Activated CD4-positive, CD25-positive, alpha-beta regulatory T cell (primary cell): ENCODE data around the gene FRMD4A.

Source experiments
- DNase-seq, 4 experiments: peaks; one replicate each; lab custom pipeline; 2025; lab: John Stamatoyannopoulos, UW

FRMD4A gene

DNA sequence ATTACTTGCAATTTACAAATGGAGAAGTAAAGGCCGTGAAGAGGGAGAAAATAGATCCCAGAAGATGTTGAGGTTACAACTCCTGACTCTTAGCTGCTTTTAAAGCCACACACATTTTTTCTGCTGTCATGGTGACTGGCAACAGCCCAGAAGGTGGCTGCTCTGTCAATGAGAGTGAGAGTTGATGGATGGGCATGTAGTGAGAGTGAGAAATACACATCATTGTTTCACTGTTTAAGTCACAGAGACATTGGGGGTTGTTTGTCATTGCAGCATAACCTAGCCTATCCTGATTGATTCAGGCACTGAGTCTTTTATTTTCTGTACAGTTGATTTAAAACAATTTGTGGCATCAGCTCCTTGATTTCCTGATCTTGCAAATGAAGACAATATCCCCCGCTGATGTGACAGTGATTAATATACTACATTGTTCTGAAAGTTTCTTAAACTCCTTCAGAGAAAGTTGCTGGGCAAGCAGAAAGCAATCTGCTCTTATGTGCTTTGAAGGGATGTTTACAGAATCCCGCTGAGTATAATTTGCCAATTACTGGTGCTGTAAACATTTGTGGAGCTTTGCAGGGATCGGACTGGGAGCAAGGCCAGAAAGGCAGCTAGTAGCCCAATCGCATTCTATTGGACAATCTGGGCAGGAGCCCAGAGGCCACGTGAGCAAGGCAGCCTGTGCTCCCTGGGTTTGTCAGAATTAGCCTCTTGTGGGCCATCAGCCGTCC is 514.4 kb downstream of the FRMD4A start:
- DNase-seq, result no peak

DNA sequence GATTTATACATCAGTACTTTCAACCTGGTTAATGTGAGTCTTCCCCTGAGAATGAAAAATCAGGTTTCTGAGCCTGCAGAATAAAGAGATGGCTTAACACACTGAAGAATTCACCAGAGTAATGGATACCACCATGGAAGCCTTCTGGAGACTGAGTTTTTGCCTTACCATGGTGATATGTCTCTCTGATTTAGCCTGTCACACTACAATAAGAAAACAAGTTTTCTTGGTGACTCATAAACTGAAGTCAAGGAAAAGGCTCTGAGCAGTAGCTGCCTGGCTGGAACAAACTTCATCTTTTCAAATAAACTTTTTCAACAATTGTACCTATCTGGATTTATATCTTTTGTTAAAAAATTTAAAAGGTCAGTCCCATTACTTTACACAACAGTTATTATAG is 515.0 kb downstream of the FRMD4A start:
- no peak for DNase-seq

- no peak for DNase-seq
Measured at GRCh38 chr10:13813550-13813949, 517.2 kb downstream of the FRMD4A start.

GRCh38 chr10:13812804-13813203 is 517.9 kb downstream of the FRMD4A start:
- DNase-seq, result no peak

DNA sequence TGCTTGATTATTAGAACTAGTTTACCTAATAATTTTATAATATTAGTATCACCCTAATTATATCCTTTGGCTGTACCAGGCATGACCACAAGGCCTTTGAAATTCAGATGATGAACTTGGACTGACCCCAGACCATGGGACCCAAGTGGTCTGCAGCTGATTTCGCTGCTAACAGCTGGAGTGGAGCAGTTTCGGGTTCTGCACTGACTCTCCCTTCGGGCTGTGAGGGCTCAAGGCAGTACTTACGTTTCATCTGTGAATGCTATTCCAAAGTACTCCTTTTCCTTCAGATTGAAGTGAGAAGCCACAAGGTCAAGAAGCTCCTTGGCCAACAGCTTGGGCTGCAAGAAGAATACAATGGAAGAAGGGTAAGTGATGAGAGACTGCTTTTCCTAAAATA is 520.2 kb downstream of the FRMD4A start:
- no peak for DNase-seq

DNA sequence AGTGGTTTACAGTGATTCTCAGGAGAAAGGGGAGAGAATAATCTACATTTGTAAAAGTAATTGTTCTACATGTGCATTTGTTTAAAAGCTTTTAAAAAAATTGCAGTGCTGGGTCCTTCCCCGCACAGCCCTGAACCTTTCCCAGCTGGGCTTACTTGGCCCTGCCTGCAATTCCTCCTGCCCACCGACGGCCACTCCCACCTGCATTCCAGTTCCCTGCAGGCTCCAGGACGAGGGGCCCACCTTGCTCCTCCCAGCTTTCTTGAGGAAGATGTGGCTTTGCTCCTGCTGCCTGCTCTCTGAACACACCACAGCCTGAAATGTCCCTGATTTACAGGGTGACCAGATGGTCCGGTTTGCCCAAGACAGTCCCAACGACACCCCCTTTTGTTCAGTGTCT is 521.3 kb downstream of the FRMD4A start:
- DNase-seq, result no peak

GRCh38 chr10:13808556-13809391 is 522.0 kb downstream of the FRMD4A start:
- no peak for DNase-seq

- no peak for DNase-seq
Measured at GRCh38 chr10:13806419-13806818, 524.3 kb downstream of the FRMD4A start.

- no peak for DNase-seq
Measured at GRCh38 chr10:13803566-13804554, 526.9 kb downstream of the FRMD4A start.

- no peak for DNase-seq
Measured at GRCh38 chr10:13801907-13802288, 528.8 kb downstream of the FRMD4A start.

DNA sequence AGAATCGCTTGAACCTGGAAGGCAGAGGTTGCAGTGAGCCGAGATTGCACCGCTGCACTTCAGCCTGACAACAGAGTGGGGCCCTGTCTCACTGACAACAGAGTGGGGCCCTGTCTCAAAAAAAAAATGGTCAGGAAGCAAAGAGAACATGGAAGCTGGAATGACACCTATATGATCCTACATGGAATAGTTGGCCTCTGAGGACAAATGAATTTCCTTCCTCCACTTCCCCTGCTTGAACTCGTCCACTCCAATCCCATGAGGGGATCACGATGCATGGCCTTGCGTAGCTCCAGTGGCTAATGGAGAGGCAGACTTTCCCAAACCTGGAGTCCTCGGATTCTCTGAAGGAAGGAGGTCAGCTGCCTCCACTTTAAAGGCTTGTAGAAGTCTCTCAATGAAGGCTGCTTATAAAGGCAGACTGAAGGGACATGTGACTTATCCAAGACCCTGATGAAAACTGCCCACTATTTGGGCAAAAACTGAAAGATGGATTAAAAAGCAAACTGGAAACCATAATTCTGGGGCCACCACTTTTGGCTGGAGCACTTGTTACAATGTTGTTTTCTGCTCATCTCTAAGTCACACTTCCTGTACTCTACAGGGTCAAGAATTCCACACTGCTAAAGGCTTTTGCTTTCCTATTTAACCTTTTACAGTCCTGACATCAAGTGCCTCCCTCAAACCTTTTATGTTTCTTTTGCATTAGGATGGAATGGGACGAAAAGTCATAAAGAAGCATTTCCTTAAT is 529.4 kb downstream of the FRMD4A start:
- no peak for DNase-seq

DNA sequence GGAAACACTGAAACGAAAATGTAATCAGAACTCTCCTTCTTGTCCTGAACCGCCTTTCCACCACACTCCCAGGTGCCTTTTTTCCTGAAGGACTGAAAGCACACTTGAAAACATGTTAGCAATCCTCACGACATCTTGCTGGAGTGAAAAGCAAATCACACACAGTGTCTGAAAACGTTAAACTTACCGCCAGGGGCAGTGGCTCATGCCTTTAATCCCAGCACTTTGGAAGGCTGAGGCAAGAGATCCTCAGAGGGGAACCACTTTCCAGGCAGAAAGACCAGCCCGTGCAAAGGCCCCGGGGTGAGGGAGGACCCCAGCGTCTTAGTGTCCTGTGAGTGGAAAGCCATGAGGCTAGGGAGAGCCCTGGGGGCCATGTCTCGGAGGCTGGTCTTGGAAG is 533.6 kb downstream of the FRMD4A start:
- no peak for DNase-seq

DNA sequence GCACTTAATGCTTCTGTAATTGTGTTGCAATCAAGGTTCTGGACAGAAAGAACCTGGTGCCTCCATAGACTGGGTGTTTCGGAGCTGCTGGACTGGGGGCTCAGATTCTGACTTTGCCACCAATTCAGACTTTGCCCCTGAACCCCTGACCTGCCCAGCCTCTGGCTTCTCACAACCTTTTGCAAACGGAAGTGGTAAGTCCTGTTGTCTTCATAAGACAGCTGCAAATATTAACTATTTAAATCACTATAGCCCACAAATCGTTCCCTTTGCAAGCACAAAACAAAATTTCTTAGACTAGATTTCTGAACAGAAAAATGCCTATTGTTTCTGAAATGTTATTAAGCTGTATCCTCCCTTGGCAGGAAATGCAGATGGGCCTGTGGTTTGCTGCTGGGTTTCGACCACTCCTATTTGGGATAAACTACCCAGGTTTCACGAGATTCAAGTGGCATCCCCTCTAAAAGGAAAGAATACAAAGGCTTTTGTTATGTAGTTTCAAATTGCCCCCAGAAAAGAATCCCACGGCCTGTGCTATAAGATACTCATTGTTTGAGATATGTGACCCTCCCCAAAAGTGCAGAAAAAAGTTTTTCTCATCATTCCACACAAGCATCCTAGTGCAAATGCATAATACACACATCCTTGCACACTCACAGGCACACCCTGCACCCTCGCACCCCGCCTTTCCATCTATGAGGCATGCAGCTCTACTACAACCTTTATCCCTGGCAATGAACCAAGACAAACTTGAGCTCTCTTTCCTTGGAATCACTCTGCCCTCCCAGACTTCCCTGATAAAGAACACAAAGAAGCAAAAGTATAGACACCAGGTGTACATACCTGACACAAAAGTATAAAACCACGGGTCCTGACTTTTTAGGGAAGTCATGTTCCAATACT is 534.8 kb downstream of the FRMD4A start:
- no peak for DNase-seq

GRCh38 chr10:13794992-13795612 is 535.6 kb downstream of the FRMD4A start:
- DNase-seq, result no peak

- no peak for DNase-seq
Measured at GRCh38 chr10:13792006-13792405, 538.7 kb downstream of the FRMD4A start.

GRCh38 chr10:13791483-13791882 is 539.2 kb downstream of the FRMD4A start:
- DNase-seq, result no peak

- DNase-seq, result no peak
Measured at GRCh38 chr10:13790196-13790595, 540.5 kb downstream of the FRMD4A start.

DNA sequence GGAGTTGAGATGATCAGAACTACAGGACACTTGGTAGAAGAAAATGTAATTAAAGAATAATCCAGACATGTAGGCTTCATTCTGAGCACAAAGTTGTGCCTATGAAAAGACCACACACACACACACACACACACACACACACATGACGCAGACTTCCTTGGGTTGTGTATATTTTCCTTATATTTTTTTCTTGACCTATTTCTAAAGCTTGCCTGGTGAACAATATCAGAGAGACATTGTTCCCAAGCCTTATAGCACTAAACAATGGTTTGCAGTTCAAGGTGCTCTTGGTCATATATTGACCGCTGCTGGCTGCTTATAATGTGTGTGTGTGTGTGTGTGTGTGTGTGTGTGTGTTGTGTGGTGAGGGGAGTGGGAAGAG is 541.3 kb downstream of the FRMD4A start:
- no peak for DNase-seq

DNA sequence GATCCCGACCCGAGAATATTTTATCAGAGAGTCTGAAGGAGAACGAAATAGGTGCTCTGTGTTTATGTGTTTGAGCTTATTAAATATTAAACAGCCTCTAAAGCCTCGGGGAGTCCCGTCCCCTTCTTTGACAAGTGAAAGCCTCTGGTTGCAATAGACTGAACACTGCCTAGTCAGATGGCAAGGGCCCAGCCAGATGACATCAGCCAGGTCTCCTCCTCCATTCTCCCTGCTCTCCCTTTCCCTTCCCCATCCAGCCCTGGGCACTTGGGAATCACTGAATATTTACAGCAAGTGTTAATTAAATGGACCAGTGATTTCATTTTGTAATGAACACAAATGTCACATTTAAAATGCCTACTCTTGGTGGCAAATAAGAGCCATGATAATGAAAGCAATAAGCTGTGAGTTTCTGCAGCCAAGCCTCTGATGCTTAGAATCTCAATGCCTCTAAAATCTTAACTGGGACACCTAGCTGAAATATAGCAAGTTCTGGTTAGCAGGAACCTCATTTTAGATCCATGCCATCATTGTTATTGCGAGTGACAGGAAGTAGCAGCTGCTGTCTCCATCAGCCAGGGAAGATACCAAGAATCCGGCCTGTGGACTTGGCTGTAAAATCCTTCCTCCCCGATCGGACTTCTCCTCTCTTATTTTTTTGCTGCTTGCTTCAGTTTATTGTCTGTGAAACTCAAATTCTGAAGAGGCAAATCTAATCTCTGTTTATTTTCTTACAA is 541.8 kb downstream of the FRMD4A start:
- DNase-seq, result no peak

GRCh38 chr10:13788320-13788600 is 542.5 kb downstream of the FRMD4A start:
- no peak for DNase-seq
